Astrocyte of the spinal cord (primary cell): ENCODE data around the gene SLC25A44.
A peak's percentile ranks its signal among the peaks of the same experiment; 100 is the strongest.

Experiments
- DNase-seq: peaks from one replicate; pipeline ENCODE4 v3.0.0; 2011; ENCODE audit warnings: low read depth, low spot score
- H3K4me3 ChIP-seq: 2 replicates; pipeline ENCODE4 v1.5.1; 2011; ENCODE audit warnings: low read depth, mild to moderate bottlenecking, low read length, moderate library complexity
- in situ Hi-C: cut with HindIII; loops from 2 replicates; pipeline ENCODE4 v1.10.0; 2017; ENCODE audit warnings: low sequenced_read_pairs
- TF ChIP-seq, protein P1 (sequence below): IDR thresholded peaks from 2 replicates; pipeline ENCODE4 v1.5.1; 2012; ENCODE audit warnings: low read depth, mild to moderate bottlenecking, low read length, inconsistent platforms

The SLC25A44 gene, protein sequence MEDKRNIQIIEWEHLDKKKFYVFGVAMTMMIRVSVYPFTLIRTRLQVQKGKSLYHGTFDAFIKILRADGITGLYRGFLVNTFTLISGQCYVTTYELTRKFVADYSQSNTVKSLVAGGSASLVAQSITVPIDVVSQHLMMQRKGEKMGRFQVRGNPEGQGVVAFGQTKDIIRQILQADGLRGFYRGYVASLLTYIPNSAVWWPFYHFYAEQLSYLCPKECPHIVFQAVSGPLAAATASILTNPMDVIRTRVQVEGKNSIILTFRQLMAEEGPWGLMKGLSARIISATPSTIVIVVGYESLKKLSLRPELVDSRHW

DNA sequence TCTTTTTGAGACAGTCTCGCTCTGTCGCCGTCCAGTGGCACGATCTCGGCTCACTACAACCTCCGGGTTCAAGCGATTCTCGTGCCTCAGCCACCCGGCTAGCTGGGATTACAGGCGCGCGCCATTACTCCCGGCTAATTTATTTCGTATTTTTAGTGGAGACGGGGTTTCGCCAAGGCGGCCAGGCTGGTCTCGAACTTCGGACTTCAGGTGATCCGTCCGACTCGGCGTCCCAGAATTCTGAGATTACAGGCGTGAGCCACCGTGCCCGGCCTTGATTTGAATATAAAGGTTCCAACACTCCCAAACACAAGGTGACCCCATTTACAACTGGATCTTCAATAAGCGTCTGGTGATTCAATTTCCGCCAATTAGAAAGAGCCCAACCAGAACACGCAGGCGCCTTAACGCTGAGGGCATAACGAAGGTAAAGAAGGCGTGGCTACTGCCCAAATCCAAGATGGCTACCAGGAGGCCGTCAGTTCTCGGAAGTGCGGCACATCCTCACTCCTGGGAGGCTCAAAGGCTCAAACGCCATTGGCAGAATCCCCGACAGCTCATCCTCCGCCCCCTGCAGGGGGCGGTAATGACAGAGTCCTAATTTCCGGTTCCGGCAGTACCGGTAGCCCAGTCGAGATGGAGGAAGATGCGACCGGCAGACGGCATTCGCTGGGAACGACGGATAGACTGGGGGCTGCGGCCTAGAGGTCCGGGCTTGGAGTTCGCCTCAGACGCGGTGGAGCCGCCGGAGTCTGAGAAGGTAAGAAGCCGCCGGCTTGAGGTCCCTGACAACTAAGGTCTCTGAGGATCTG lies at the start of gene SLC25A44:
TSS of gene SLC25A44 (plus strand) at position 617 of the 812 bp plus-strand sequence. CDS start 5,744 bp downstream, outside the sequence.
- H3K4me3 ChIP-seq = peak within 1 kb of the TSS; percentile 93
- TF ChIP-seq, protein P1, sequence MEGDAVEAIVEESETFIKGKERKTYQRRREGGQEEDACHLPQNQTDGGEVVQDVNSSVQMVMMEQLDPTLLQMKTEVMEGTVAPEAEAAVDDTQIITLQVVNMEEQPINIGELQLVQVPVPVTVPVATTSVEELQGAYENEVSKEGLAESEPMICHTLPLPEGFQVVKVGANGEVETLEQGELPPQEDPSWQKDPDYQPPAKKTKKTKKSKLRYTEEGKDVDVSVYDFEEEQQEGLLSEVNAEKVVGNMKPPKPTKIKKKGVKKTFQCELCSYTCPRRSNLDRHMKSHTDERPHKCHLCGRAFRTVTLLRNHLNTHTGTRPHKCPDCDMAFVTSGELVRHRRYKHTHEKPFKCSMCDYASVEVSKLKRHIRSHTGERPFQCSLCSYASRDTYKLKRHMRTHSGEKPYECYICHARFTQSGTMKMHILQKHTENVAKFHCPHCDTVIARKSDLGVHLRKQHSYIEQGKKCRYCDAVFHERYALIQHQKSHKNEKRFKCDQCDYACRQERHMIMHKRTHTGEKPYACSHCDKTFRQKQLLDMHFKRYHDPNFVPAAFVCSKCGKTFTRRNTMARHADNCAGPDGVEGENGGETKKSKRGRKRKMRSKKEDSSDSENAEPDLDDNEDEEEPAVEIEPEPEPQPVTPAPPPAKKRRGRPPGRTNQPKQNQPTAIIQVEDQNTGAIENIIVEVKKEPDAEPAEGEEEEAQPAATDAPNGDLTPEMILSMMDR = peak; percentile 49
- in situ Hi-C loops = no loop called here
- peak; percentile 100 for DNase-seq

DNA sequence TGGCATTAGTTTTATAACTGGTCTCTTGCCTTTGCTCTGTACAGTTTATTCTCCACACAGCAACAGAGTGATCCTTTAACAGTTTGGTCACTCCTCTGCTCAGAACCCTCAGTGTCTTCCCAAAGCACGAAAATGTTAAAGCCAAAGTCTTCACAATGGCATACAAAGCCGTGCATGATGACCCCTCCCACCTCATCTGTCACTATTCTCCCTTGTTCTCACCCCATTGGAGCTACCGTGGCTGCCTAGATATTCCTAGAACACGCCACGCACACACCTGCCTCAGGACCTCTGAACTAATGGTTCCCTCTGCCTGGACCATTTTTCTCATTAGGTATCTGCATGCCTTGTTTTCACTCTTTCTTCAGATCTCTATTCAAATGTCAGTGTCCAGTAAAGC lies 49.2 kb upstream of the SLC25A44 start:
- in situ Hi-C loops = no loop called here
- TF ChIP-seq, protein P1 = no peak
- H3K4me3 ChIP-seq = no peak overlapping the region
- DNase-seq = no peak

DNA sequence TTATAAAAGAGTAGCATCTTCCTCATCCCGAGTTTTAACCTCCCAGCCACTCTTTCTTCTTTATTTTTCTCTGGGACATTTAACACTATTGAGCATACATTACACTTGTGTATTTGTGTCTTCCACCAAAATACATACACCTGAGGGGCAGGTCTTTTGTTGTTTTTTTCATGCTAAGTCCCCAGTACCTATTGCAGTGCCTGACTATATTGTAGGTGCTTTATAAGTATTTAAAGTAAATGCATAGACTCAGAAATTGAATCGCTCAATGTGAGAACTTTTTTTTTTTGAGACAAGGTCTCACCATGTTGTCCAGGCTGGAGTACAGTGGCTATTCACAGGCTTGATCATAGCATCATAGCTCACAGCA lies 48.3 kb upstream of the SLC25A44 start:
- DNase-seq = no peak
- TF ChIP-seq, protein P1 = no peak
- H3K4me3 ChIP-seq = no peak overlapping the region
- in situ Hi-C loops = no loop called here

DNA sequence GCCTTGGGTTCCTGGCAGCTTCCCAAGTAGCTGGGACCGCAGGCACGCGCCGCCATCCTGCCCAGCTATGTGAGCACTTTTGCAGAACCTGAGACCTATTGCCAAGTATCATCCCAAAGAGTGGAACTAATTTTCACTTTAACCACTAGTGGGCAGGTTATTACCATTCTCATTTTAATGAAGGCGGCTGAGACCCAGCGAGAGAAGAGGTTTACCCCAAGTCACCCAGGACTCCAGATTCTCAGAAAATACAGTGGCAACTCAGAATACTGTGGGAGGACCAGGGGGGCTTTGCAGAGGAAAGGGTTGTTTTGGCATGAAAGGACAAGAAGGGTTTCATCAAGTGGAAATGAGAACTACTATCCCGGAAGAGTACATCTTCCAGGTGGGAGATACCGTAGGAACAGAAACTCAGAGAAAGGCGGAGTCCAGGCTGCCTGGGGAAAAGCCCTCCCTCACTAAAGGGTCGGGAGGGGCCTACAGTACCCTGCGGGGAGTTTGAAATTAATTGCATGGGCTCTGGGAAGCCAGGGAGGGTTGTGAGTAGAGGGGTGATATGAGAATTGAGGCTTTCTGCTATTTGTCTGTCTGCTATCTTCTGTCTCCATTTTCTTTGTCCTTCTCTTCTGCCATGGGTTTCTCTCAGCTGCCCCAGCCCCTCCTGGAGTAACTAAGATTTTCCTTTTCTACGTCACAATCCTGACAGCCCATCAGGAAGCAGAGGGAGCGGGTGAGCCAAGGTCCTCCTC lies 47.7 kb upstream of the SLC25A44 start:
- peak; percentile 96 for DNase-seq
- in situ Hi-C loops = no loop called here
- TF ChIP-seq, protein P1 = peak; percentile 63
- H3K4me3 ChIP-seq = no peak overlapping the region

DNA sequence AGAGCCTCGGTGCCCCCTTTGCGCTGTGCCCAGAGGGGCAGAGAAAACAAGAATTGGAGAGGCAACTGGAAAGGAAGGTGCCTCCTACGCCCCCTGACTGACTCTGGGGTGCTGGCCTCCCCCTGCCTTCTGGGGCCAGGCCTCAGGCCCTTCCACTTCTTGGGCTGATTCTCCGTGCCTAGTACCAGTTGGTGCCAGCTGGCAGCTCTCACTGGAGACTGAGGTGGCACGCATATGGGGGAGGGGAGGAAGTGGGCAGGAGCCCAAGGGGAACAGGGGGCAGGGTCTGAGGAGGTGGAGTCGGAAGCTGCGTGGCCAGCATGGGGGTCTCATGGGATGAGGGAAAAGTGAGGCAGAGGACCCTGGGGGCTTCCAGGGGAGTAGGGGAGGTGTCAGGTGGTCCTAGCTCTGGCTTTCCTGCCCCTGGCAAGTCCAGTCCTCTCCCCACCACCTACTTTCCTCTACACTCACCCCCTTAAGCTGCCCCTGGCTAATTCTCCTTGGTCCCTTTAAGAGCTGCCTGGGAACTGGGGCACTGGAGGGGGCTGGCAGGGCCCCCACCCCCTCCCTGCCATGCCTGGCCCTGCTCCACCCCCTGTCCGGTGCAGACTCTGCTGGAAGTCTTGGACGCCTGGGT lies 47.0 kb upstream of the SLC25A44 start:
- in situ Hi-C loops = no loop called here
- TF ChIP-seq, protein P1 = no peak
- DNase-seq = no peak
- no peak overlapping the region for H3K4me3 ChIP-seq

DNA sequence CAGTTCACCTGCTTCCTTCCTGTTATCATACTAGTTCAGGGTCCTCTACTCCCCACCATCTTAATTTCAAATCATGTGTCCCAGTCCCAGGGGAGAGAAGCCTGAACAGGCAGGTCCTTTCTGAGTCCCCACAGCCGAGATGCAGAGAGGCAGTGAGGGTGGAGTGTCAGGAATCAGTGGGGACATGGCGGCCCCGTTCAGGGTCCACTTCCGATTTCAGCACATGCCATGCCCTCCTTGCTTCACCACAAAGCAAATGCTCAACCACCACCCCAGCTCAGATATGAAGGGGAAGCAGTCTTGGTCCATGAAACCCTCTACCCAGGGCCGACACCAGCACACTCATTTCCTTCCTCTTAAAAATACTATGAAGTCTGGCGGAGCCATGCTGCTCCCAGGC lies 45.7 kb upstream of the SLC25A44 start:
- TF ChIP-seq, protein P1 = no peak
- no peak overlapping the region for H3K4me3 ChIP-seq
- DNase-seq = no peak
- in situ Hi-C loops = no loop called here
